Psoas muscle (tissue), 8 donors: ENCODE data around the gene INSM1. TPM values are rescaled to one million over a fixed set of nuclear protein-coding genes. Genes with fewer than 3 reads are reported as not detected.

ENCODE experiments used
- ATAC-seq, 4 donors: fragments of 200-7000 bp; cut with Tn5 transposase; one replicate each; pipeline ENCODE4 v1.9.1; 2020; ENCODE audit warnings: moderate library complexity in 3 of 4, mild to moderate bottlenecking in 2 of 4
- DNase-seq, 2 donors: peaks; one replicate each; pipeline ENCODE4 v3.0.0-alpha.2; 2020
- H3K27ac ChIP-seq: fragments of 200-600 bp; one replicate; pipeline ENCODE4 v1.8.0; 2022
- H3K27me3 ChIP-seq, 3 donors: fragments of 200-600 bp in 1 of 3; one replicate each; pipeline versions ENCODE4 v1.6.1 to v1.8.0; 2013 to 2022; ENCODE audit warnings: low read length in 2 of 3, mild to moderate bottlenecking in 2 of 3, moderate library complexity in 1 of 3; ENCODE audit not compliant: insufficient read depth in 3 of 3
- H3K36me3 ChIP-seq, 2 donors: fragments of 200-600 bp in 1 of 2; one replicate each; pipeline versions ENCODE4 v1.6.1 to v1.8.0; 2013 to 2022; ENCODE audit warnings: low read depth in 1 of 2, mild to moderate bottlenecking in 1 of 2, moderate library complexity in 1 of 2; ENCODE audit not compliant: insufficient read depth in 1 of 2
- H3K4me1 ChIP-seq: fragments of 200-600 bp; one replicate; pipeline ENCODE4 v1.8.0; 2022
- H3K4me3 ChIP-seq: fragments of 200-600 bp; one replicate; pipeline ENCODE4 v1.8.0; 2022; ENCODE audit warnings: mild to moderate bottlenecking
- H3K9me3 ChIP-seq: fragments of 200-600 bp; one replicate; pipeline ENCODE4 v1.8.0; 2022
- WGBS, 3 donors: extraction: QIAGEN DNeasy Blood & Tissue Kit; methylation state at CpG; one replicate each; pipeline versions ENCODE4 v1.1.6 to v1.1.7; 2013; 5-methylcytosine and 5-hydroxymethylcytosine counted together
- intact Hi-C, 2 donors: fragments of 100-400 bp; cut with DNase I; formaldehyde crosslinking; loops; one replicate each; pipeline versions ENCODE4 v1.11.0 to v1.14.2; 2022
- polyA plus RNA-seq, 3 donors: library from polyadenylated mRNA; stranded (reverse); fragments of 200-250 nt; gene quantifications; one replicate each; pipeline ENCODE4 v1.2.3, GENCODE V29; 2013
- total RNA-seq, 4 donors: library from RNA; stranded (reverse); fragmentation: NEBNext Ultra II Directional in 2 of 4; extraction: Animal tissue kit (Norgen Biotek cat#: 25700) in 2 of 4; gene quantifications; one replicate each; pipeline versions ENCODE4 v1.2.1 to v1.2.4, GENCODE V29; 2021 to 2023
- TF ChIP-seq, protein P1 (sequence below): fragments of 200-600 bp; IDR thresholded peaks from one replicate; pipeline ENCODE4 v1.8.0; 2022; ENCODE audit warnings: antibody characterized with exemption
- donor health status: healthy with polysubstance abuse.
- donor health status: DM: no; HTN: no; CAD: no; lungs with moderate emphysema.
- donor health status: Bipolar disorder and iron deficiency.
- donor health status: healthy.
- donor health status: DM: yes; HTN: yes; CAD: no.
- donor health status: DM: no; HTN: no; CAD: no.
- donor health status: DM: no; HTN: no; CAD: no.
- donor health status: DM: yes; HTN: yes; CAD: no.

INSM1 gene
- total and polyA plus RNA-seq, 7 donors, result 0.08 TPM; not detected in 6

DNA sequence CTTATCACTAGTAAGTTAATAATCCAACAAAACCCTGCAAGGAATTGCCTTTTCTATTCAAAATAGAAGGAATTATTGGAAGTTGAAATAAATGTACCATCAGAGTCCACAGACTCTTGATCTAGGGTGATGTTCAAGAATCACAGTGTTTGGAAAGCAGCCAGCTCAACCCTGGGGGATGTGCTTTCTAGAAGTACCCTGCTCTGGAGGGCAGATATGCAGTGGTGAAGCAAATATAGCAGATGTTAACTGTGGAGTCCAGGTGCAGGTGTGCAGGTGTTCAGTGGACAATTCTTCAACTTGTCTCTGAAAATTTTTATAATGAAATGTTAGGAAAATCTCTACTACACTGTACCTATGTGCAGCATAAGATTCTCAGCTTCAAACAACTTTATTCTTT is 9.1 kb upstream of the INSM1 start:
- H3K4me3 ChIP-seq, result no peak overlapping the region
- peaks cover 0 to 32% (median 8%) of the 10 kb centered on the region in 3 donors for H3K27me3 ChIP-seq
- intact Hi-C loops, result no loop called here
- H3K9me3 ChIP-seq, result no peaks in the 10 kb centered on the region
- DNase-seq, result no peak
- TF ChIP-seq, protein P1, sequence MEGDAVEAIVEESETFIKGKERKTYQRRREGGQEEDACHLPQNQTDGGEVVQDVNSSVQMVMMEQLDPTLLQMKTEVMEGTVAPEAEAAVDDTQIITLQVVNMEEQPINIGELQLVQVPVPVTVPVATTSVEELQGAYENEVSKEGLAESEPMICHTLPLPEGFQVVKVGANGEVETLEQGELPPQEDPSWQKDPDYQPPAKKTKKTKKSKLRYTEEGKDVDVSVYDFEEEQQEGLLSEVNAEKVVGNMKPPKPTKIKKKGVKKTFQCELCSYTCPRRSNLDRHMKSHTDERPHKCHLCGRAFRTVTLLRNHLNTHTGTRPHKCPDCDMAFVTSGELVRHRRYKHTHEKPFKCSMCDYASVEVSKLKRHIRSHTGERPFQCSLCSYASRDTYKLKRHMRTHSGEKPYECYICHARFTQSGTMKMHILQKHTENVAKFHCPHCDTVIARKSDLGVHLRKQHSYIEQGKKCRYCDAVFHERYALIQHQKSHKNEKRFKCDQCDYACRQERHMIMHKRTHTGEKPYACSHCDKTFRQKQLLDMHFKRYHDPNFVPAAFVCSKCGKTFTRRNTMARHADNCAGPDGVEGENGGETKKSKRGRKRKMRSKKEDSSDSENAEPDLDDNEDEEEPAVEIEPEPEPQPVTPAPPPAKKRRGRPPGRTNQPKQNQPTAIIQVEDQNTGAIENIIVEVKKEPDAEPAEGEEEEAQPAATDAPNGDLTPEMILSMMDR, result no peak
- ATAC-seq, result no peak
- H3K36me3 ChIP-seq, result no peaks in the 10 kb centered on the region
- H3K27ac ChIP-seq, result no peak overlapping the region
- H3K4me1 ChIP-seq, result no peaks in the 10 kb centered on the region

DNA sequence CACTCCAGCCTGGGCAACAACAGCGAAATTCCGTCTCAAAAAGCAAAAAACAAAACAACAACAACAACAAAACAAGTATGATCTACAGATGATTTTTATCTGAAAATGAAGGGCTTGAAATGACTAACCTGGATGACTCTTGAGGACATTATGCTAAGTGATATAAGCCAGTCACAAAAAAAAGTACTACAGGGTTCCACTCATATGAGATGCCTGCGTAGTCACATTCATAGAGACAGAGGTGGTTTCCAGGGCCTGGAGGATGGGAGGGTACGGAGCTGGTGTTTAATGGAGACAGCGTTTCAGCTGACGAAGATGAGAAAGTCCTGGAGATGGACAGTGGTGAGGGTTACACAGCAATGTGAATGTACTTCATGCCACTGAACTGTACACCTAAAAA is 8.3 kb upstream of the INSM1 start:
- H3K4me3 ChIP-seq, result no peak overlapping the region
- ATAC-seq, result no peak
- intact Hi-C loops, result loop anchor here in 1 of 2 donors (10.0 kb wide), 1 partner anchor 205 kb away; no protein-coding TSS in a partner anchor
- DNase-seq, result no peak
- peaks cover 0 to 40% (median 15%) of the 10 kb centered on the region in 3 donors for H3K27me3 ChIP-seq
- 83 to 94% (median 91%) methylated on average over 6 of the region's 6 CpGs for WGBS, 3 donors
- H3K9me3 ChIP-seq, result no peaks in the 10 kb centered on the region
- H3K27ac ChIP-seq, result no peak overlapping the region
- no peaks in the 10 kb centered on the region for H3K36me3 ChIP-seq
- TF ChIP-seq, protein P1, result no peak
- no peaks in the 10 kb centered on the region for H3K4me1 ChIP-seq

- intact Hi-C loops, result loop anchor here in 1 of 2 donors (10.0 kb wide), 1 partner anchor 204 kb away; no protein-coding TSS in a partner anchor
- WGBS, 3 donors, result 6 to 10% (median 7%) methylated on average over 6 of the region's 6 CpGs
- H3K27ac ChIP-seq, result no peak overlapping the region
These were observed 7.4 kb upstream of the INSM1 start for GRCh38 chr20:20360464-20360863.

DNA sequence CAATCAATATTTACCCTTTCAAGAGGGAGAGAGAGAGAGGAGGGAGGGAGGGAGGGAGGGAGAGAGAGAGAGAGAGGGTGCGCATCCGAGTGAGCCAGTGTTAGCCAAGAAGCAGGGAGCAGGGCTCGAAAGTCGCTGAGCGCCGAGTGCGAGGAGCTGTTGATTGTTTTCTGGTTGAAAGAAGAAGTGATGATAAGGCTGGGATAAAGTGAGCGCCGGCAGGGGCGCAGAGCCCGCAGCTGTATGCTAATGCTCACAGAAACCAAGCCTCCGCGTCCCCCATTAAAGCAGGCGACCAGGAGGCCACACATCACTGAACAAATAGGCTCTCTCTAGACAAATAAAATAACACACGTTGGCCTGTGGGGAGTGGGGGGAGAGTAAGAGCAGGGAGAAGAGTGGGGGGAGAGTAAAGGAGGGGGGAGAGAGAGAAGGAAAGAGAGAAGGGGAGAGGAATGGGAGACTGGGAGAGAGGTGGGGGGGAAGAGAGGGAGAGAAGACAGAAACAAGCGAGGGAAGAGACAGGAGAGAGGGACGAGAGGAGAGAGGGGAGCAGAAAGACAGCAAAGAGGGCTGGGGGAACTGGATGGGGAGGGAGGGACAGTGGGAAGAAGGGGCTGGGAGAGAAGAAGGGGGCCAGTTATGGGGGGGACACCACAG is 5.0 kb upstream of the INSM1 start:
- DNase-seq, result no peak
- Histone ChIP-seq H3K4me1 (peaks cover 6% of the 10 kb centered on the region), H3K36me3 (no peaks in the 10 kb centered on the region), H3K9me3 (no peaks in the 10 kb centered on the region), H3K4me3 (no peak overlapping the region), H3K27me3 (peaks cover 4 to 70% (median 36%) of the 10 kb centered on the region in 3 donors), H3K27ac (no peak overlapping the region)
- WGBS, 3 donors, result 11 to 22% (median 20%) methylated on average over 17 of the region's 17 CpGs
- no peak for ATAC-seq
- intact Hi-C loops, result loop anchor here in 1 of 2 donors (10.0 kb wide), 1 partner anchor 202 kb away; no protein-coding TSS in a partner anchor
- TF ChIP-seq, protein P1, result no peak

More at GRCh38 chr20:20360464-20360863, 7.4 kb upstream of the INSM1 start:
- Histone ChIP-seq H3K4me3 (no peak overlapping the region), H3K9me3 (no peaks in the 10 kb centered on the region), H3K36me3 (no peaks in the 10 kb centered on the region), H3K4me1 (no peaks in the 10 kb centered on the region), H3K27me3 (peaks cover 1 to 48% (median 23%) of the 10 kb centered on the region in 3 donors)
- TF ChIP-seq, protein P1, result peak; percentile 61
- DNase-seq, result no peak
- peak; percentile 48 to 86 (median 78) for ATAC-seq
